NCI-H1092 treated with DMSO at 0.1 percent for 48 hours (cell line): ENCODE results near the gene PACC1.

Experiments used
- DNase-seq: peaks from one replicate; lab custom pipeline; 2025; lab: John Stamatoyannopoulos, UW

Gene PACC1

GRCh38 chr1:212414328-212415106, at the start of gene PACC1:
TSS of gene PACC1 (minus strand) at chr1:212414886. CDS start at chr1:212414757, 129 bp downstream.
- peak; percentile 95 for DNase-seq

GRCh38 chr1:212463565-212464285, 49.0 kb upstream of the PACC1 start:
- no peak for DNase-seq

- DNase-seq: no peak
Observed at GRCh38 chr1:212461916-212462660, 47.4 kb upstream of the PACC1 start.

GRCh38 chr1:212460376-212460775, 45.7 kb upstream of the PACC1 start:
- no peak for DNase-seq

- DNase-seq: no peak
Observed at GRCh38 chr1:212459656-212460055, 45.0 kb upstream of the PACC1 start.

GRCh38 chr1:212458817-212459216, 44.1 kb upstream of the PACC1 start:
- DNase-seq: no peak

GRCh38 chr1:212457740-212458338, 43.2 kb upstream of the PACC1 start:
- DNase-seq: peak; percentile 44

- peak; percentile 71 for DNase-seq
Observed at GRCh38 chr1:212455803-212456528, 41.3 kb upstream of the PACC1 start.

GRCh38 chr1:212455401-212455800, 40.7 kb upstream of the PACC1 start:
- no peak for DNase-seq

- DNase-seq: no peak
Observed at GRCh38 chr1:212454741-212455140, 40.1 kb upstream of the PACC1 start.

- DNase-seq: no peak
Observed at GRCh38 chr1:212453156-212453857, 38.6 kb upstream of the PACC1 start.

- no peak for DNase-seq
Observed at GRCh38 chr1:212452323-212453155, 37.9 kb upstream of the PACC1 start.

- DNase-seq: no peak
Observed at GRCh38 chr1:212451416-212452322, 37.0 kb upstream of the PACC1 start.

- DNase-seq: no peak
Observed at GRCh38 chr1:212450331-212450881, 35.7 kb upstream of the PACC1 start.

GRCh38 chr1:212447478-212447877, 32.8 kb upstream of the PACC1 start:
- DNase-seq: no peak

- no peak for DNase-seq
Observed at GRCh38 chr1:212446333-212446732, 31.6 kb upstream of the PACC1 start.

GRCh38 chr1:212442408-212442807, 27.7 kb upstream of the PACC1 start:
- DNase-seq: no peak

- no peak for DNase-seq
Observed at GRCh38 chr1:212440419-212440818, 25.7 kb upstream of the PACC1 start.

GRCh38 chr1:212438831-212439237, 24.1 kb upstream of the PACC1 start:
- DNase-seq: no peak
